GM10248 (cell line): Measurements from ENCODE around the gene NSD1.
"Not testable (repeated sequence)": the region's sequence is repeated elsewhere in the genome, so short reads cannot be mapped to it uniquely, and the experiment has no call there.

ENCODE experiments used
- CTCF ChIA-PET: fragments of 300-600 bp; sonication (Branson Sonifier 250); formaldehyde crosslinking; extraction: SDS; loops from one replicate; lab custom pipeline; 2021; ENCODE audit warnings: antibody characterized with exemption; lab: Yijun Ruan, JAX
- POLR2A ChIA-PET: fragments of 350-650 bp; sonication (Branson Sonifier 250); formaldehyde crosslinking; extraction: SDS; loops from one replicate; lab custom pipeline; 2020; ENCODE audit warnings: antibody characterized with exemption; lab: Yijun Ruan, JAX
- DNase-seq: peaks from one replicate; pipeline ENCODE4 v3.0.0; 2012; ENCODE audit errors: extremely low spot score
- CTCF ChIP-seq: IDR thresholded peaks from 2 replicates; pipeline ENCODE4 v1.5.1; 2012; ENCODE audit warnings: mild to moderate bottlenecking, low read depth; ENCODE audit errors: extremely low read depth, missing control alignments, control extremely low read depth

The NSD1 gene

DNA sequence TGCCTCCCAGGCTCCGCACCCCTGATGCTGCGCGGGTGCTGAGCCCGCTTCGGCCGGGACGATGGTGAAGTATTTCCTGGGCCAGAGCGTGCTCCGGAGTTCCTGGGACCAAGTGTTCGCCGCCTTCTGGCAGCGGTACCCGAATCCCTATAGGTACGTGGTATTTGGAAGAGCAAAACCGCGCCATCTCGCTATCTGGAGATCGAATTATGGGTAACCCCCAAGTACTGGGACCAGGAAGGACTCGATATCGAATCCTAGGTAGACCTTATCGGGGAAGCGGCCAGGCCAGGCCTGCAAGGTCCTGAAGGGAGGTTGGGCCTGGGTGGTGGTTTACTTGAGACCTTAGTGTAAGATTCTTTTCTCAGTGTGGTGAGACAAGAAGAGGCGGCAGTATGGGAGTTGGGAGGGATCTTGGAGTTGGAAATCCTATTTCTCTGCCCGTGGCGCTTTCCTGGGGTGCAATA lies 170.4 kb downstream of the NSD1 start:
- CTCF ChIA-PET, result interaction anchor here (0.7 to 2.9 kb wide), 9 partner anchors 8 to 190 kb away, joined by 3 to 8 read pairs (median 4); partner anchors contain the start of gene MXD3
- no peak for DNase-seq
- POLR2A ChIA-PET, result no interaction called here
- no peak for TF ChIP-seq CTCF

DNA sequence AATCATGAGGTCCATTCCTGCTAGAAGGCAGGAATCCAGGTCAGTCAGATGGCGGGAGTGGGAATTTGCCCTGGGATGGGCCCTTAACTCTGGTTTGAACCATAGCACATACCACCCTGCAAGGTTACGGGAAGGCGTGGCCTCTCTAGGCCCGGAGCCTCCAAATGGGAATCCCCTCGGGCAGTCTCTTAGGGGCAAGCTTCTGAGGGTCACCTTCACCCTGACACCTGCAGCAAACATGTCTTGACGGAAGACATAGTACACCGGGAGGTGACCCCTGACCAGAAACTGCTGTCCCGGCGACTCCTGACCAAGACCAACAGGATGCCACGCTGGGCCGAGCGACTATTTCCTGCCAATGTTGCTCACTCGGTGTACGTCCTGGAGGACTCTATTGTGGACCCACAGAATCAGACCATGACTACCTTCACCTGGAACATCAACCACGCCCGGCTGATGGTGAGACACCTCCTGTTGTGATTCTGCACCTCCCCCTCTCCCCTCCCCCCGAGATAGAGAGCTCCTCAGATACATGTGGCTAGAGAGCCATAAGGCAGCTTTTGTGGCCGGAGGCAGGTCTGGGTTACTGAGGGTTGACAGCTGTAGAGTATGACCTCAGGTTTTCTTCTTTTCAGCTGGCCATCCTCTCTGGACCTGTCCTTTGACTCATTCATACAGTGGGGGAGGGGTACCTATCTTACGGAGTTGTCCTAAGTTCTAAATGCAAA lies 171.0 kb downstream of the NSD1 start:
- CTCF ChIA-PET, result interaction anchor here (0.9 to 1.5 kb wide), 3 partner anchors 13 to 100 kb away, joined by 3 to 4 read pairs (median 3); no protein-coding TSS in a partner anchor
- POLR2A ChIA-PET, result interaction anchor here (0.6 kb wide), 1 partner anchor 194 kb away, joined by 5 read pairs; no protein-coding TSS in a partner anchor
- no peak for DNase-seq
- TF ChIP-seq CTCF, result no peak

DNA sequence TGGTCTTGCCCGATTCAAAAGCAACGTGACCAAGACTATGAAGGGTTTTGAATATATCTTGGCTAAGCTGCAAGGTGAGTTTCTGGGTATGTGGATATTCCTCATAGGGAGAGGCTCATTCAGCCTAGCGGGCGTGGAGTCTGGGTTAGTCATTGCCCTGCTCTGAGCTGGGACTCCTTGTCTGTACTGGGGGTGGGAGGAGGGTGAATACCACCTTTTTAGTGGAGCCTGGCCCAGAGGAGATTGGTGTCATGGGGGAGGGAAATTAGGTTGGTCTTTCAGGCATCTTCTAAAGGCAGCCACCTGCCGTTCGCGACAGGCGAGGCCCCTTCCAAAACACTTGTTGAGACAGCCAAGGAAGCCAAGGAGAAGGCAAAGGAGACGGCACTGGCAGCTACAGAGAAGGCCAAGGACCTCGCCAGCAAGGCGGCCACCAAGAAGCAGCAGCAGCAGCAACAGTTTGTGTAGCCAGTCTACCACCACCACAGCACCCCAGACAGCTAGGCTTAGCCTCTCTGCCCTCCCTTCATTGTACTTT lies 172.6 kb downstream of the NSD1 start:
- POLR2A ChIA-PET, DNase-seq: not testable (repeated sequence)
- CTCF ChIA-PET, result interaction anchor here (5.0 to 8.1 kb wide), 2 partner anchors 84 to 148 kb away, joined by 30 to 64 read pairs; no protein-coding TSS in a partner anchor

GRCh38 chr5:177306674-177307543 lies 173.3 kb downstream of the NSD1 start:
- no peak for TF ChIP-seq CTCF
- ChIA-PET POLR2A (no interaction called here), CTCF (interaction anchor here (1.0 to 8.1 kb wide), 3 partner anchors 8 to 147 kb away, joined by 4 to 64 read pairs (median 30); no protein-coding TSS in a partner anchor)
- no peak for DNase-seq

GRCh38 chr5:177307544-177308363 lies 174.2 kb downstream of the NSD1 start:
- CTCF ChIA-PET, result interaction anchor here (1.0 to 8.1 kb wide), 15 partner anchors 9 to 194 kb away, joined by 4 to 64 read pairs (median 18); partner anchors contain the start of genes F12, PFN3 and PRR7
- no peak for TF ChIP-seq CTCF
- DNase-seq, result no peak
- POLR2A ChIA-PET, result no interaction called here

GRCh38 chr5:177308740-177309139 lies 175.2 kb downstream of the NSD1 start:
- POLR2A ChIA-PET, result no interaction called here
- DNase-seq, result no peak
- TF ChIP-seq CTCF, result no peak
- CTCF ChIA-PET, result interaction anchor here (1.1 to 8.1 kb wide), 26 partner anchors 10 to 195 kb away, joined by 3 to 64 read pairs (median 14); partner anchors contain the start of genes F12, LMAN2, PFN3 and PRR7
